CD4-positive, alpha-beta T cell treated with Interleukin-21 for 1 hour (primary cell): ENCODE measurements around the gene PANX1.

ENCODE experiments used
- DNase-seq: peaks from one replicate; pipeline ENCODE4 v3.0.0-alpha.2; 2020

Gene PANX1

DNA sequence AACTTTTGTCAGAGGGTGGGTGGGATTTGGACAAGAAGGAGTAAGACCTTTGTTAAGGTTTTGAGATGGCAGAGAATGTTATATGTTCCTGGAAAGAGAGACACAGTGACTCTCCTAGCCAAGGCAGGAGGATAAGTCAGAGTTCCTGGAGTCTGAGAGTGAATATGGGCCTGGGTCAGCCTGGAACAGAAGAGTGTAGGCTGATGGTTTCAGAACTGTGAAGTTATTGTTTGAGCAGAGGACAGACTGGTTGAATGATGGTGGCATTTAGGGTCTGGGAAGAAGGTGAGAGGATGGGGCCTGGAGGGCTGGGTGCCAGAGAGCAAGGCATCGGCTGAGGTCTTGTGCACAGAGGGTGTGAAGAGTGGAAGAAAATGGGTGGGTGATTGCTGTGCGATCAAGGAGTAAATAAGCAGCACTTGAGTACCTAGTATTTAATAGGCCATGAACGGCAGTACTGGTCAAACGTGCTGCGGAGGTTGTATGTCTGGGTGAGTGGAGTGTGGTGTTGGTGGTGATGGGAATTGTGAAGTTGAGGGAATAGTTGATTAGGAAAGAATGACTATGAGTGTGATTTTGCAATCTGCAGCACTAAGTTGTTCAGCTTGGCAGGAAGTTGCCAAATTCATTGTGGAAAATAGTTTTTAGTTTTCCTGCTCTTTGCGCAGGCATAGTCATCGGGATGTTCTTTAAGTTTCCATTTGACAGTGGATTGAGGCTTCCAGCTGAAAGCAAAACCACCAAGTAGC, 1.8 kb downstream of the PANX1 start:
- DNase-seq, result no peak

- DNase-seq, result peak; percentile 6
Measured at GRCh38 chr11:94131047-94131717, 2.5 kb downstream of the PANX1 start.

GRCh38 chr11:94131718-94132115, 3.1 kb downstream of the PANX1 start:
- no peak for DNase-seq

- DNase-seq, result no peak
Measured at GRCh38 chr11:94132152-94132558, 3.5 kb downstream of the PANX1 start.

DNA sequence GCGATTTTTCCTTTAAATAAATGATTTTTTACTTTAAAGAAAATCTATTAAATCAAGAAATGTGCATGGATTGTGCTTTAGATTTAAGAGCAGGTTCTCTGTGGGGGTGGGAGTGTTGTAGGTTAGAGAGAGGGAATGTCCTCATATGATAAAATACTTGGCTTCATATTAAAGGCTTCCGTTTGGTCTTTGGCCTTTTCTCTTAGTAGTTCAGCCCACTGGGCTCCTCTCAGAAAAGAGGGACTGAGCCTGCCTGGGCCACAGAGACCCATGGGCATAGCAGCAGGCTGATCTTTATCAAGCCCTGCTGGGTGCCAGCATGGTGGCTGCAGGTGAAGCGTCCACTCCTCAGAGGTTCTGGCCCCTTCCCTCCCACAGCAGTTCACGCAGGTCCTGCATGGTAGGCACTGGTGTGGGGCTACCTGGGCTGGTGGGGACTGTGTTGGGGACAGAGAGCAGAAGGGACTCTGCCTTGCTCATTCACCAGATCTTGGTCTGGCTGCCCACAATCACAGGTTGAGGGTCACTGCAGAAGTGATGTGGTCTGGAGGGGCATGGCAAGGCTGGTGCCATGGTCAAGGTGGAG, 4.3 kb downstream of the PANX1 start:
- DNase-seq, result no peak

DNA sequence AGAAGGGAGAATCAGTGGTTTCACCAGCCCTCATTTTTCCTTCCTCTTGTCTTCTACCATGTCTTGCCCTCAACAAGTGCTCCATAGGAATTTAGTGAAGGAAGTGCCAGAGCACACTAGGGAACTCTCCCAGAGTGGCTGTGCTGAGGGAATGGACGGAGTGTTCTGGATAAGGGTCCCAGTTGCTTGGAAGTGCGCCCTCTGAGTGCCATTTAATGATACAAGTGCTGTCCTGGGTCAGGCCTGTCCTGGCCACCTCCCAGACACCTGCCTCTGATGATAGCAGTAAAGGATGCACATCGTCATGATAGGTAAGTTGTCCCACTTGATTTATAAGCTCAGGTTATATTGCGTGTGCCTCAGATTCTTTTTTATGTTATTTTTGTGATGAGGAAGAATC, 5.1 kb downstream of the PANX1 start:
- no peak for DNase-seq

- DNase-seq, result no peak
Measured at GRCh38 chr11:94134651-94135512, 6.2 kb downstream of the PANX1 start.

DNA sequence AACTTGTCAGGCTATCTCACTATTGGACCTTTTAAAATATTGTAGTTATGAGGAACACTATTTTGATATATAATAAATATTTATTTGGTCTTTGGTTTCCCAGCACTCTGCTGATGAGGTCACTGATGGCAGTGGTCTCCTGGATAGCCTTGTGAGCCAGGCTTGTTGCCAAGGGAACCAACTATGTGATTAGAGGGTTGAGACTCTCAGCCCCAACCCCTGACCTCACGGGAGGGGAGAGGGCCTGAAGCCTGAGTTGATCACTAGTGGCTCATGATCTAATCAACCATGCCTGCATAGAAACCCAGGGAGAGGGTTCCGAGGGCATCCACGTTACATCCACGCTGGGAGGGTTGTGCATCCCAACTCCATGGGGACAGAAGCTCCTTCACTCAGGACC, 10.8 kb downstream of the PANX1 start:
- DNase-seq, result no peak

DNA sequence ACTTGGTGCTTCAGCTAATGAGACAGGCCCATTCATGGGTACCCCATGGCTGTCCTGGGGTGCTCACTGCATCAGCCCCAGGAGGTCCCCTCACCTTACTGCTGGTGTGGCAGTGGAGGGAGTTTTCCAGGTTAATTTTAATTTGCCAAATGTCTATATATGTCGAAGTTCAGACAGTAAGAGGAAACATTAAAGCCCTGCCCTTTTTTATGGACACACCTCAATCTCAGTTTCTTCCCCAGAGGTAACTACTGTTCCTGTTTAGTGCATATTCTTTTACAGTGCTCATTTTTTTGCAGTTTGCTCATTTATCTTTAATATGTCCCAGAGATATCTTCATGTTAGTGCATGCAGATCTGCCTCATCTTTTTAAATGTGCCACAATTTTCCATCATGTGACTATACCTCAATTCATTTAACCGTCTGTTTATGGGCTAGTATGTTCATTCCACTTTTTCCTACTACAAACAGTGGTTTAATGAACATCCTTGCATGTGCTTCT, 11.6 kb downstream of the PANX1 start:
- DNase-seq, result no peak

- no peak for DNase-seq
Measured at GRCh38 chr11:94141511-94142307, 13.1 kb downstream of the PANX1 start.

DNA sequence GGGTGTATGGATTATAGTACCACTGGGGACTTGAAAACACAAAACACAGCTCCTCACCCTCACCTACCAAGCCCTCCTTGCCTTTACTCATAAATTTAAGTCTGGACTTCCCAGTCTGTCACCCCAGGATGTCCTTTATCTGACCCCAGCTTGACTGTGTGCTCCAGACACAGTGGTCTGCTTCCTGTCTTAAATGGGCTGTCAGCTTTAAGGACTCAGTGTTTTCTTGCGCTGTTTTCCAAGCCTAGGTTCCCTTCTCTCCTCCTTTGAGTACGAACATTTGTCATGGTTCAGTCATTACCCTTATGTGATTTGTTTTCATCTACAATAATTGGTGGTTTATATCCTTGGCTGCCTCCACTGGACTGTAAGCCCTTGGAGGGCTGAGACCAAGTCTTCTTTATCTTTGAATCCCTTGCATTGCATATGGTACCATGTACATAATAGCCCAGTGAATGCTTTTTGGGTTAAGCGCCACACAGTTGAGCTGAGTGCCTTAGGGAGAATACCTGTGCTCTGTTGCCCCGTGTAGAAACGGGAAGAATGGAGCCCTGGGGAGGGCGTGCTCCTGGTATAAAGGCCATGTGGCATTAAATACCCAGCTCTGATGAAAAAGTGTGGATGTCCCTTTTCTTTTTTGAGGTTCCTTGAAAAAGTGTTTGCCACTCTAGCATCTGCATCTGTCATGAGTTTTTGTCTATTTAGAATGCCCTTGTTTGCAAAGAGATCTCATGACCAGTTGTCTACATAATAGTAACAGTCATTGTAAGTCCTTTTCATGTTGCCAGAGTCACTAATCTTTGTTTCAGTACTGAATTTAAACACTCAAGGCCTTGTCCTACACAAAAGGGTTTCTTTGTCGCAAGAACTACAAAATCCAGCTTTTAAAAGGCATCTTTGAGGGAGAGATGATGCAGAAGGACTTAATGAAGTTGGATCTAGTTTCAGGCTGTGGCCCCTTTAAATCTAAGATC, 14.0 kb downstream of the PANX1 start:
- no peak for DNase-seq

GRCh38 chr11:94144216-94144615, 15.6 kb downstream of the PANX1 start:
- no peak for DNase-seq

GRCh38 chr11:94144664-94145063, 16.0 kb downstream of the PANX1 start:
- DNase-seq, result no peak

DNA sequence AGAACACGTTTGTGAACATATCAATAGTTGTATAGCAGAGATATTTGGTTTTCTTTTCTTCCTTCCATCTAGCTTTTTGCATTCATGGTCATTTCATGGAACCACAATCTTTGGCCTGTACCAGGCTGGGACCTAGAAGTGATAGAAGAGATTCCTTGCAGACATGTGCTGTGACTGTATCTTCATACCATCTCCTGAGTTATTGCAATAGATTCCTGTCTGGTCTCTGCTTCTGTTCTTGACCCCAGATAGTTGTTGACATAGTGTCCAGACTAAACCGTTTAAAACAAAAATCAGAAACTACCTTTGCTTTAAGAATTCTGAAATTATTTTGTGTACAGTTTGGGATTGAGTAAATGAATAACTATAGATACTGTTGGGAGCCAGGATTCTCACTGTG, 16.8 kb downstream of the PANX1 start:
- no peak for DNase-seq

DNA sequence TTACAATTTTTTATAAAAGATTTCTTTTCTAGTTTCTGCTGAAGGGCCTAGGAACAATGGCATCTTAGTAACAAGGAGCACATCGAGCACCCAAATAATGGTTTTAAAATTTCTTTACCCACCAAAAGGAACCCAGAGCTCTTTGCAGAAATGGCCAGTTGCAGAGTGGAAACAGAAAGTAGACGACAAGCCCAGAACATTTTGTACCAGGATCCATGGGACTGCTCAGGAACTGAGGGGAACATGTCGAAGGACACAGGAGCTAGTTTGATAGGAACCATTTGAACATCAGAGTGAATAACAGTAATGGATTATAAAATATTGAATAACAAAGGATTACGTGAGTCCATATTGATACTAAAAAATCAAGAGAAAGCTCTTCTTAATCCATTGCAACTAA, 17.3 kb downstream of the PANX1 start:
- DNase-seq, result no peak

- DNase-seq, result peak; percentile 14
Measured at GRCh38 chr11:94147433-94147845, 18.8 kb downstream of the PANX1 start.

GRCh38 chr11:94148189-94148588, 19.5 kb downstream of the PANX1 start:
- DNase-seq, result no peak

- DNase-seq, result no peak
Measured at GRCh38 chr11:94149431-94150017, 20.9 kb downstream of the PANX1 start.

GRCh38 chr11:94150056-94150455, 21.4 kb downstream of the PANX1 start:
- DNase-seq, result no peak
